SK-N-SH (cell line): ENCODE results near the gene TMPRSS9. TPM values are rescaled to one million over a fixed set of nuclear protein-coding genes. Genes with fewer than 3 reads are reported as not detected.

Experiments used
- CTCF ChIA-PET: fragments of 300-600, 350-600 bp; formaldehyde crosslinking; extraction: SDS; loops from one replicate; lab custom pipeline; 2021; lab: Yijun Ruan, JAX
- POLR2A ChIA-PET: fragments of 350-600 bp; sonication (Branson Sonifier 250); formaldehyde crosslinking; extraction: SDS; loops from one replicate; lab custom pipeline; 2020; ENCODE audit warnings: antibody characterized with exemption, inconsistent platforms; lab: Yijun Ruan, JAX
- DNase-seq: peaks from one replicate; pipeline ENCODE4 v3.0.0; 2012
- H2AFZ ChIP-seq: fragments of 200-600 bp; sonication (generic); 2 replicates; pipeline ENCODE4 v1.8.1; 2016; ENCODE audit warnings: antibody characterized with exemption, mild to moderate bottlenecking, low read depth
- H3F3A ChIP-seq: fragments of 200-600 bp; sonication (generic); replicated peaks from 2 replicates; pipeline ENCODE3; 2016; ENCODE audit warnings: antibody characterized with exemption, mild to moderate bottlenecking; ENCODE audit not compliant: insufficient read depth
- H3K27ac ChIP-seq, 2 experiments: fragments of 200-500 bp in 1 of 2; fragments of 200-600 bp in 1 of 2; sonication (Bioruptor generic) in 1 of 2; sonication (generic), shearing (Covaris generic) in 1 of 2; 2 replicates each; pipeline versions ENCODE4 v1.5.1 to v1.6.1; 2014 to 2016; ENCODE audit warnings: low read depth in 2 of 2, inconsistent platforms in 1 of 2, low read length in 1 of 2, mild to moderate bottlenecking in 1 of 2, mixed read lengths in 1 of 2
- H3K27me3 ChIP-seq: fragments of 200-600 bp; sonication (generic), shearing (Covaris generic); 2 replicates; pipeline ENCODE4 v1.6.1; 2016; ENCODE audit warnings: mixed run types; ENCODE audit not compliant: insufficient read depth
- H3K36me3 ChIP-seq, 2 experiments: fragments of 200-500 bp in 1 of 2; fragments of 200-600 bp in 1 of 2; sonication (Bioruptor generic) in 1 of 2; sonication (generic) in 1 of 2; replicated peaks in 1 of 2; 2 replicates each; pipeline versions ENCODE3 to v1.5.1; 2014 to 2016; ENCODE audit warnings: low read length in 1 of 2, mild to moderate bottlenecking in 1 of 2; ENCODE audit not compliant: insufficient read depth in 2 of 2, control insufficient read depth in 1 of 2
- H3K4me1 ChIP-seq, 2 experiments: fragments of 200-500 bp in 1 of 2; fragments of 200-600 bp in 1 of 2; sonication (Bioruptor generic) in 1 of 2; sonication (generic), shearing (Covaris generic) in 1 of 2; 2 replicates each; pipeline versions ENCODE4 v1.5.1 to v1.6.1; 2014 to 2016; ENCODE audit warnings: low read depth in 1 of 2, low read length in 1 of 2, mixed run types in 1 of 2; ENCODE audit not compliant: insufficient read depth in 2 of 2, control insufficient read depth in 1 of 2
- H3K4me2 ChIP-seq: fragments of 200-600 bp; sonication (generic), shearing (Covaris generic); 2 replicates; pipeline ENCODE4 v1.6.1; 2017; ENCODE audit warnings: mixed run types
- H3K4me3 ChIP-seq, 2 experiments: fragments of 200-500 bp in 1 of 2; fragments of 200-600 bp in 1 of 2; sonication (Bioruptor generic) in 1 of 2; sonication (generic), shearing (Covaris generic) in 1 of 2; 2 replicates each; pipeline versions ENCODE4 v1.5.1 to v1.8.1; 2014 to 2016; ENCODE audit warnings: low read depth in 2 of 2, inconsistent platforms in 1 of 2, low read length in 1 of 2, mild to moderate bottlenecking in 1 of 2, mixed read lengths in 1 of 2, moderate library complexity in 1 of 2
- H3K79me2 ChIP-seq: fragments of 200-600 bp; sonication (generic); 2 replicates; pipeline ENCODE4 v1.8.1; 2017; ENCODE audit warnings: mild to moderate bottlenecking; ENCODE audit not compliant: insufficient read depth
- H3K9ac ChIP-seq: fragments of 200-600 bp; sonication (generic); 2 replicates; pipeline ENCODE4 v1.6.1; 2017; ENCODE audit warnings: mixed run types
- H3K9me2 ChIP-seq: fragments of 200-600 bp; sonication (generic); 2 replicates; pipeline ENCODE4 v1.6.1; 2017; ENCODE audit warnings: mixed run types
- H3K9me3 ChIP-seq: fragments of 200-600 bp; sonication (generic); 2 replicates; pipeline ENCODE4 v1.6.1; 2017; ENCODE audit warnings: mixed run types, mild to moderate bottlenecking, moderate library complexity
- H4K20me1 ChIP-seq: fragments of 200-600 bp; sonication (generic); 2 replicates; pipeline ENCODE4 v1.6.1; 2017; ENCODE audit warnings: mild to moderate bottlenecking, mixed run types; ENCODE audit not compliant: insufficient read depth
- EP300 ChIP-seq, 2 experiments: IDR thresholded peaks; 2 replicates each; pipeline versions ENCODE4 v1.4.0 to v1.6.1; 2012; ENCODE audit warnings: borderline replicate concordance in 1 of 2, low read depth in 1 of 2, low read length in 1 of 2
- EZH2phosphoT487 ChIP-seq: fragments of 200-600 bp; sonication (generic); IDR thresholded peaks from 2 replicates; pipeline ENCODE4 v1.6.1; 2017; ENCODE audit warnings: low read depth, mixed run types, mild to moderate bottlenecking, antibody characterized with exemption, moderate library complexity, borderline replicate concordance
- FOSL2 ChIP-seq: IDR thresholded peaks from 2 replicates; pipeline ENCODE4 v1.4.0; 2012; ENCODE audit warnings: low read depth, mild to moderate bottlenecking, moderate library complexity, borderline replicate concordance
- GABPA ChIP-seq: IDR thresholded peaks from 2 replicates; pipeline ENCODE4 v1.4.0; 2012; ENCODE audit warnings: low read depth, mild to moderate bottlenecking
- GATA2 ChIP-seq: sonication (generic); formaldehyde crosslinking; IDR thresholded peaks from 2 replicates; pipeline ENCODE4 v1.5.0; 2020; ENCODE audit warnings: mild to moderate bottlenecking, missing genetic modification reagents
- IRF3 ChIP-seq: fragments of 150-350 bp; IDR thresholded peaks from 2 replicates; pipeline ENCODE4 v1.6.1; 2016; ENCODE audit warnings: mild to moderate bottlenecking, low read depth, low read length
- MAX ChIP-seq: IDR thresholded peaks from 2 replicates; pipeline ENCODE4 v1.4.0; 2012; ENCODE audit warnings: low read depth
- MEF2A ChIP-seq: IDR thresholded peaks from 2 replicates; pipeline ENCODE4 v1.4.0; 2012; ENCODE audit warnings: low read depth, borderline replicate concordance
- POLR2AphosphoS5 ChIP-seq: IDR thresholded peaks from 2 replicates; pipeline ENCODE4 v1.6.1; 2012; ENCODE audit warnings: low read depth, low read length
- RAD21 ChIP-seq: IDR thresholded peaks from 2 replicates; pipeline ENCODE4 v1.6.1; 2012; ENCODE audit warnings: mild to moderate bottlenecking, low read length
- REST ChIP-seq: IDR thresholded peaks from 2 replicates; pipeline ENCODE4 v1.6.1; 2012; ENCODE audit warnings: mild to moderate bottlenecking, low read depth, low read length, moderate library complexity
- SIN3A ChIP-seq: IDR thresholded peaks from 2 replicates; pipeline ENCODE4 v1.6.1; 2012; ENCODE audit warnings: low read depth, mild to moderate bottlenecking, low read length, moderate library complexity, borderline replicate concordance
- TCF12 ChIP-seq: IDR thresholded peaks from 2 replicates; pipeline ENCODE4 v1.4.0; 2012
- TEAD4 ChIP-seq: IDR thresholded peaks from 2 replicates; pipeline ENCODE4 v1.4.0; 2012; ENCODE audit warnings: mild to moderate bottlenecking, borderline replicate concordance; ENCODE audit not compliant: insufficient read depth
- YY1 ChIP-seq: IDR thresholded peaks from 2 replicates; pipeline ENCODE4 v1.4.0; 2012; ENCODE audit warnings: low read depth, mild to moderate bottlenecking
- WGBS: methylation state at CpG from one replicate; pipeline ENCODE4 v1.1.6; 2017; ENCODE audit warnings: low lambda C conversion rate; 5-methylcytosine and 5-hydroxymethylcytosine counted together
- polyA plus RNA-seq, 3 experiments: library from polyadenylated mRNA; depleted of rRNA; stranded (reverse); fragments of >200 nt; gene quantifications; 2 replicates each; pipeline ENCODE4 v1.2.3, GENCODE V29; 2012

Gene TMPRSS9
- polyA plus RNA-seq, 1 of the 3 experiments (the other 2 are of a cell fraction) = not detected

- peak in 1 of 2 experiments; percentile 68; a peak in 1 of 4 replicates for TF ChIP-seq EP300 (IDR thresholded peaks at IDR 0.05; ENCODE audit: borderline replicate concordance in 1 of 2, low read depth in 1 of 2, low read length in 1 of 2)
- no peak for TF ChIP-seq POLR2AphosphoS5
- no peak for DNase-seq
- no peaks in the 10 kb centered on the region for H3K36me3 ChIP-seq
- WGBS = 79% methylated on average over 12 of the region's 14 CpGs
- no peak overlapping the region for H3K4me2 ChIP-seq
- H2AFZ ChIP-seq = no peak overlapping the region
- no peak overlapping the region for H3K27ac ChIP-seq
- no peaks in the 10 kb centered on the region for H4K20me1 ChIP-seq
- H3F3A ChIP-seq = no peaks in the 10 kb centered on the region
- H3K9me2 ChIP-seq = no peaks in the 10 kb centered on the region
- POLR2A ChIA-PET = no interaction called here
- H3K27me3 ChIP-seq = no peaks in the 10 kb centered on the region
- no peaks in the 10 kb centered on the region for H3K4me1 ChIP-seq
- H3K4me3 ChIP-seq = no peak overlapping the region
- H3K79me2 ChIP-seq = no peaks in the 10 kb centered on the region
- no peak overlapping the region for H3K9ac ChIP-seq
- CTCF ChIA-PET = interaction anchor here (0.7 to 1.6 kb wide), 4 partner anchors 9 to 156 kb away, joined by 3 to 8 read pairs (median 3); no protein-coding TSS in a partner anchor
- H3K9me3 ChIP-seq = no peaks in the 10 kb centered on the region
Measured at GRCh38 chr19:2398735-2399305, 38.8 kb downstream of the TMPRSS9 start.

- no peak for DNase-seq
- TF ChIP-seq POLR2AphosphoS5 (no peak), EZH2phosphoT487 (no peak), FOSL2 (no peak)
- no peaks in the 10 kb centered on the region for H3K9me2 ChIP-seq
- 95% methylated on average over 4 of the region's 4 CpGs for WGBS
- POLR2A ChIA-PET = no interaction called here
- H3K79me2 ChIP-seq = no peaks in the 10 kb centered on the region
- no peaks in the 10 kb centered on the region for H3F3A ChIP-seq
- H3K27ac ChIP-seq = no peak overlapping the region
- CTCF ChIA-PET = interaction anchor here (0.7 to 1.3 kb wide), 5 partner anchors 8 to 249 kb away, joined by 3 to 8 read pairs (median 3); no protein-coding TSS in a partner anchor
- H2AFZ ChIP-seq = no peak overlapping the region
- H3K4me1 ChIP-seq = no peaks in the 10 kb centered on the region
- H3K27me3 ChIP-seq = no peaks in the 10 kb centered on the region
- H4K20me1 ChIP-seq = no peaks in the 10 kb centered on the region
- H3K4me3 ChIP-seq = no peak overlapping the region
- no peak overlapping the region for H3K9ac ChIP-seq
- H3K36me3 ChIP-seq = no peaks in the 10 kb centered on the region
- H3K4me2 ChIP-seq = no peak overlapping the region
- no peaks in the 10 kb centered on the region for H3K9me3 ChIP-seq
Measured at GRCh38 chr19:2399582-2399981, 39.5 kb downstream of the TMPRSS9 start.

GRCh38 chr19:2408247-2408646 lies 48.2 kb downstream of the TMPRSS9 start:
- Histone ChIP-seq H3K27ac (no peak overlapping the region), H3K4me1 (no peaks in the 10 kb centered on the region), H3K9me3 (0 out of 2 replicates have a peak, but pooled peaks cover 5% of the 10 kb centered on the region), H3K27me3 (peaks cover 13% of the 10 kb centered on the region; the same call in 1 of the 2 replicates), H3K4me3 (no peak overlapping the region), H3F3A (peaks cover 7% of the 10 kb centered on the region), H3K9ac (no peak overlapping the region), H4K20me1 (no peaks in the 10 kb centered on the region), H2AFZ (no peak overlapping the region), H3K36me3 (no peaks in the 10 kb centered on the region), H3K9me2 (no peaks in the 10 kb centered on the region), H3K79me2 (no peaks in the 10 kb centered on the region), H3K4me2 (no peak overlapping the region)
- ChIA-PET POLR2A (interaction anchor here (0.8 kb wide), 1 partner anchor 85 kb away, joined by 5 read pairs; no protein-coding TSS in a partner anchor), CTCF (interaction anchor here (1.2 to 1.6 kb wide), 3 partner anchors 9 to 92 kb away, joined by 3 to 4 read pairs (median 4); no protein-coding TSS in a partner anchor)
- WGBS = 40% methylated on average over 22 of the region's 25 CpGs
- DNase-seq = no peak
- TF ChIP-seq GATA2 (CRISPR knock-in tag) (no peak), TEAD4 (no peak), MEF2A (no peak), FOSL2 (no peak), TCF12 (no peak), IRF3 (no peak), MAX (no peak), GABPA (no peak), YY1 (no peak), SIN3A (no peak), RAD21 (no peak), REST (no peak)
